ENCODE measurements around the gene LIMK2.

DNA sequence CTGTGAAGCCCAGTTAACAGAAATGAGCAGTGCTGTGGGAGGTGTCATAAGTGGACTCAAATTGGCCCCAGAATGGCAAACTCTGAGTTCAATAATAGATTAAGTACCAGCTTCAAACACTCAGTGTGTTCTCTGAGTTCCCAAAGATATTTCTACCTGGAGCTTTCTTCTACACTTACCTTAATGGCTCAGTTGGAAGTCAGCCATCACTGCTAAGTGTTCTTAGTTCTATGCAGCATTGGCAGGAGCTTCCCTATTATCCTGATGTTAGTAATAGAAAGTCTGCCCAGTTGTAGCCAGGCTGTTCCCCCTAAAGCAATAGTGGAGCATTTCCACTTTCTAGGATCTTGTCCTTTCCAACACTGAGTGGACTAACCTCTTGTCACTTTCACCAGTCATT lies 89.9 kb downstream of the LIMK2 start:
- TF ChIP-seq, protein P1, sequence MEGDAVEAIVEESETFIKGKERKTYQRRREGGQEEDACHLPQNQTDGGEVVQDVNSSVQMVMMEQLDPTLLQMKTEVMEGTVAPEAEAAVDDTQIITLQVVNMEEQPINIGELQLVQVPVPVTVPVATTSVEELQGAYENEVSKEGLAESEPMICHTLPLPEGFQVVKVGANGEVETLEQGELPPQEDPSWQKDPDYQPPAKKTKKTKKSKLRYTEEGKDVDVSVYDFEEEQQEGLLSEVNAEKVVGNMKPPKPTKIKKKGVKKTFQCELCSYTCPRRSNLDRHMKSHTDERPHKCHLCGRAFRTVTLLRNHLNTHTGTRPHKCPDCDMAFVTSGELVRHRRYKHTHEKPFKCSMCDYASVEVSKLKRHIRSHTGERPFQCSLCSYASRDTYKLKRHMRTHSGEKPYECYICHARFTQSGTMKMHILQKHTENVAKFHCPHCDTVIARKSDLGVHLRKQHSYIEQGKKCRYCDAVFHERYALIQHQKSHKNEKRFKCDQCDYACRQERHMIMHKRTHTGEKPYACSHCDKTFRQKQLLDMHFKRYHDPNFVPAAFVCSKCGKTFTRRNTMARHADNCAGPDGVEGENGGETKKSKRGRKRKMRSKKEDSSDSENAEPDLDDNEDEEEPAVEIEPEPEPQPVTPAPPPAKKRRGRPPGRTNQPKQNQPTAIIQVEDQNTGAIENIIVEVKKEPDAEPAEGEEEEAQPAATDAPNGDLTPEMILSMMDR (optimal IDR thresholded peaks at IDR 0.05 in 1 of 3, IDR thresholded peaks at IDR 0.05 in 1 of 3, conservative IDR thresholded peaks at IDR 0.05 in 1 of 3; ENCODE audit: extremely low read depth in 1 of 3, insufficient read depth in 2 of 3, low read length in 3 of 3), result no peak
- TF ChIP-seq EZH2 (IDR thresholded peaks at IDR 0.05; ENCODE audit: low read length), result no peak
